OCI-LY1 (cell line): ENCODE results near the gene GJA10.

ENCODE experiments used
- H2AFZ ChIP-seq: fragments of 200-600 bp; sonication (generic), shearing (Covaris generic); 2 replicates; pipeline ENCODE4 v1.6.0; 2014; ENCODE audit warnings: antibody characterized with exemption, mild to moderate bottlenecking, low read length
- H3F3A ChIP-seq: fragments of 200-600 bp; sonication (generic), shearing (Covaris generic); 2 replicates; pipeline ENCODE4 v1.6.0; 2014; ENCODE audit warnings: mild to moderate bottlenecking, antibody characterized with exemption, low read length, moderate library complexity; ENCODE audit not compliant: insufficient read depth
- H3K27ac ChIP-seq: fragments of 200-600 bp; sonication (generic); 2 replicates; pipeline ENCODE4 v1.5.1; 2014; ENCODE audit warnings: low read length, mixed run types, mild to moderate bottlenecking, low read depth; ENCODE audit not compliant: poor library complexity, severe bottlenecking
- H3K27me3 ChIP-seq: fragments of 200-600 bp; sonication (generic); 2 replicates; pipeline ENCODE4 v1.6.0; 2014; ENCODE audit warnings: antibody characterized with exemption, mild to moderate bottlenecking, low read length, moderate library complexity; ENCODE audit not compliant: insufficient read depth
- H3K36me3 ChIP-seq: fragments of 200-600 bp; sonication (generic); 2 replicates; pipeline ENCODE4 v1.6.1; 2014; ENCODE audit warnings: mild to moderate bottlenecking, antibody characterized with exemption, low read length, moderate library complexity, mixed read lengths; ENCODE audit not compliant: insufficient read depth
- H3K4me1 ChIP-seq: fragments of 200-600 bp; sonication (generic); 2 replicates; pipeline ENCODE4 v1.5.1; 2014; ENCODE audit warnings: mild to moderate bottlenecking, low read length, moderate library complexity; ENCODE audit not compliant: insufficient read depth, severe bottlenecking
- H3K4me2 ChIP-seq: fragments of 200-600 bp; sonication (generic), shearing (Covaris generic); 2 replicates; pipeline ENCODE4 v1.6.1; 2014; ENCODE audit warnings: low read length
- H3K4me3 ChIP-seq: fragments of 200-600 bp; sonication (generic); 2 replicates; pipeline ENCODE4 v1.5.1; 2014; ENCODE audit warnings: low read length, low read depth, mild to moderate bottlenecking, mixed read lengths; ENCODE audit not compliant: poor library complexity, severe bottlenecking
- H3K79me2 ChIP-seq: fragments of 200-600 bp; shearing (Covaris generic); 2 replicates; pipeline ENCODE4 v1.6.1; 2016; ENCODE audit warnings: mixed run types, low read length, mixed read lengths; ENCODE audit not compliant: insufficient read depth
- H3K9ac ChIP-seq: fragments of 200-600 bp; sonication (generic), shearing (Covaris generic); 2 replicates; pipeline ENCODE4 v1.6.1; 2014; ENCODE audit warnings: mild to moderate bottlenecking, low read length, mixed read lengths
- H3K9me2 ChIP-seq: fragments of 200-600 bp; sonication (generic), shearing (Covaris generic); 2 replicates; pipeline ENCODE4 v1.6.1; 2014; ENCODE audit warnings: low read depth, mild to moderate bottlenecking, low read length, mixed read lengths
- H3K9me3 ChIP-seq: fragments of 200-600 bp; shearing (Covaris generic); 2 replicates; pipeline ENCODE4 v1.6.1; 2014; ENCODE audit warnings: low read length, mixed read lengths
- H4K20me1 ChIP-seq: fragments of 200-600 bp; sonication (generic), shearing (Covaris generic); 2 replicates; pipeline ENCODE4 v1.6.0; 2016; ENCODE audit warnings: mild to moderate bottlenecking, low read length; ENCODE audit not compliant: insufficient read depth
- EZH2 ChIP-seq: fragments of 200-600 bp; sonication (generic), shearing (Covaris generic); IDR thresholded peaks from 2 replicates; pipeline ENCODE4 v1.8.0; 2017; ENCODE audit warnings: borderline replicate concordance, mixed run types, mild to moderate bottlenecking, antibody characterized with exemption, low read length, moderate library complexity, mixed read lengths
- TF ChIP-seq, protein P1 (sequence below): fragments of 200-600 bp; sonication (generic), shearing (Covaris generic); IDR thresholded peaks from 2 replicates; pipeline ENCODE4 v1.5.1; 2017; ENCODE audit warnings: mild to moderate bottlenecking, antibody characterized with exemption, low read length, moderate library complexity, mixed read lengths

Gene GJA10

DNA sequence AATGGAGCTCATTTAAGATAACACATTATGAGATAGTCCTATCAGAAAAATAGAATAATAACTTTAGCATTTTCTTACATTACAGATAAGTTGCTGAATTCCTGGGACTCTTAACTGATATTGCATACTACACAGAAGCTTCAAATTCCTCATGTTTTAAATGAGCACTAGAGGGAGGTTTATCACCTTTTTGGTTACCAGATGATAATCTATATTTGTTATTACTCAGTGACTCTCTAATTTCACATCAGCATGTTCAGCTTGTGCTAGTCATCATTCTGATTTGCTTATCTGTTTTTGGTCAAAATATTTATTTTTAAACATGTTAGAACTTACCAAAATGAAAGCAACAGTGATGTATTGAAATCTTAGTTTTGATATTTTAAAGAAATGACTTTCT lies 20.5 kb upstream of the GJA10 start:
- H3K27ac ChIP-seq = no peak overlapping the region
- TF ChIP-seq, protein P1, sequence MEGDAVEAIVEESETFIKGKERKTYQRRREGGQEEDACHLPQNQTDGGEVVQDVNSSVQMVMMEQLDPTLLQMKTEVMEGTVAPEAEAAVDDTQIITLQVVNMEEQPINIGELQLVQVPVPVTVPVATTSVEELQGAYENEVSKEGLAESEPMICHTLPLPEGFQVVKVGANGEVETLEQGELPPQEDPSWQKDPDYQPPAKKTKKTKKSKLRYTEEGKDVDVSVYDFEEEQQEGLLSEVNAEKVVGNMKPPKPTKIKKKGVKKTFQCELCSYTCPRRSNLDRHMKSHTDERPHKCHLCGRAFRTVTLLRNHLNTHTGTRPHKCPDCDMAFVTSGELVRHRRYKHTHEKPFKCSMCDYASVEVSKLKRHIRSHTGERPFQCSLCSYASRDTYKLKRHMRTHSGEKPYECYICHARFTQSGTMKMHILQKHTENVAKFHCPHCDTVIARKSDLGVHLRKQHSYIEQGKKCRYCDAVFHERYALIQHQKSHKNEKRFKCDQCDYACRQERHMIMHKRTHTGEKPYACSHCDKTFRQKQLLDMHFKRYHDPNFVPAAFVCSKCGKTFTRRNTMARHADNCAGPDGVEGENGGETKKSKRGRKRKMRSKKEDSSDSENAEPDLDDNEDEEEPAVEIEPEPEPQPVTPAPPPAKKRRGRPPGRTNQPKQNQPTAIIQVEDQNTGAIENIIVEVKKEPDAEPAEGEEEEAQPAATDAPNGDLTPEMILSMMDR = no peak
- no peak for TF ChIP-seq EZH2
- H3F3A ChIP-seq = no peaks in the 10 kb centered on the region
- H3K4me3 ChIP-seq = no peak overlapping the region
- no peak overlapping the region for H2AFZ ChIP-seq
- H3K9me2 ChIP-seq = no peaks in the 10 kb centered on the region
- no peak overlapping the region for H3K9ac ChIP-seq
- H3K27me3 ChIP-seq = no peaks in the 10 kb centered on the region
- H3K4me2 ChIP-seq = no peak overlapping the region
- H4K20me1 ChIP-seq = no peaks in the 10 kb centered on the region
- no peaks in the 10 kb centered on the region for H3K9me3 ChIP-seq
- H3K4me1 ChIP-seq = no peaks in the 10 kb centered on the region
- H3K79me2 ChIP-seq = no peaks in the 10 kb centered on the region
- H3K36me3 ChIP-seq = peaks cover 49% of the 10 kb centered on the region

DNA sequence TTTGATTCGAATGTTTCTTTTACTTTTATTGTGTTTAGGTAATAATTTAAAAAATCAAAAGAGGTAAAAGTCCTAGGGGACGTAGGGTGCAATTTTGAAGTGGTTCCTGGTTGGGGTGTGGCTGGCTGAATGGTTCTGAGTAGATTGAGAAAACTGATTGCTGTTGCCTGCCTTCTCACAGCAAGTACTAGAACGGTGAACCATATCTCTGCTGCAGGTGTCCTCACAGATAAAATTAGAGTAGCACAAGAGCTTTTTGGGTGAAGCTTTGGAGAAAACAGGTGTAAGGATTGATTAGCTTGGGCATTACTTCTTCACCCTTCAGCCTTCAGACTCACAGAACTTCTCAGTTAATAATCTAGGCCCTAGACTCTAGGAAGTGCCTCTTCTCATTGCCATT lies 19.8 kb upstream of the GJA10 start:
- H3K9ac ChIP-seq = no peak overlapping the region
- TF ChIP-seq, protein P1 = no peak
- no peak for TF ChIP-seq EZH2
- H3K4me2 ChIP-seq = no peak overlapping the region
- H2AFZ ChIP-seq = no peak overlapping the region
- no peaks in the 10 kb centered on the region for H3K79me2 ChIP-seq
- no peaks in the 10 kb centered on the region for H3K9me3 ChIP-seq
- H4K20me1 ChIP-seq = no peaks in the 10 kb centered on the region
- no peak overlapping the region for H3K27ac ChIP-seq
- H3K4me3 ChIP-seq = no peak overlapping the region
- H3F3A ChIP-seq = no peaks in the 10 kb centered on the region
- H3K36me3 ChIP-seq = peaks cover 44% of the 10 kb centered on the region
- no peaks in the 10 kb centered on the region for H3K27me3 ChIP-seq
- no peaks in the 10 kb centered on the region for H3K4me1 ChIP-seq
- no peaks in the 10 kb centered on the region for H3K9me2 ChIP-seq

GRCh38 chr6:89886378-89887120 lies 7.7 kb upstream of the GJA10 start:
- Histone ChIP-seq H3K9me2 (no peaks in the 10 kb centered on the region), H4K20me1 (no peaks in the 10 kb centered on the region), H3K9me3 (no peaks in the 10 kb centered on the region), H3K4me3 (no peak overlapping the region), H3K79me2 (no peaks in the 10 kb centered on the region), H3F3A (no peaks in the 10 kb centered on the region), H2AFZ (no peak overlapping the region), H3K36me3 (no peaks in the 10 kb centered on the region), H3K4me2 (no peak overlapping the region), H3K27me3 (no peaks in the 10 kb centered on the region; the same call in 1 of the 2 replicates), H3K4me1 (no peaks in the 10 kb centered on the region), H3K27ac (no peak overlapping the region), H3K9ac (no peak overlapping the region)
- TF ChIP-seq, protein P1 = no peak
- TF ChIP-seq EZH2 = no peak
